ENCODE measurements around the gene PRUNE2. TPM values are rescaled to one million over a fixed set of nuclear protein-coding genes. Genes with fewer than 3 reads are reported as not detected.

Gene PRUNE2
- total and polyA plus RNA-seq, 8 donors, result 1.4 to 19.1 (median 4.6) TPM

DNA sequence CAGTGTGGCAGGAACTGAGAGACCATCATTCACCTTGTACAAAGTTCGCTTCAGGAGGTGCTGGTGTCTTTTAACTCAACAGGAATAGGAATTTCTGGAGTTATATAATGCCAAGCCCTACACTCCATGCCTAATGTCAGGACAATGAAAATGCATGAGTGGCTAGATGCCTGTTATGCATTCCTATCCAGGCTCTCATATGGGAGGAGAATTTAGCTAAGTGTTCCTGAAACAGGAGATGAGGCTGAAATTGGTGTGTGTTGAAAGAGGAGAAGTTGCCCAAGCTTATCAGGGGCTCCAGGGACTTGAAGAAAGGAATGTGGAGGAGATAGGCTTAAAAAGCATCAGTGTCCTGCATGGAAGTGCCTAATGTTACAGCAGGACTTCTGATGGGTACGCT lies 26.8 kb upstream of the PRUNE2 start:
- no peak for FAIRE-seq
- Histone ChIP-seq H3K9me3 (no peaks in the 10 kb centered on the region), H3K4me1 (no peaks in the 10 kb centered on the region), H3K27me3 (no peaks in the 10 kb centered on the region), H3K27ac (no peak overlapping the region), H3K36me3 (no peaks in the 10 kb centered on the region), H3K4me3 (no peak overlapping the region)
- TF ChIP-seq, protein P1, sequence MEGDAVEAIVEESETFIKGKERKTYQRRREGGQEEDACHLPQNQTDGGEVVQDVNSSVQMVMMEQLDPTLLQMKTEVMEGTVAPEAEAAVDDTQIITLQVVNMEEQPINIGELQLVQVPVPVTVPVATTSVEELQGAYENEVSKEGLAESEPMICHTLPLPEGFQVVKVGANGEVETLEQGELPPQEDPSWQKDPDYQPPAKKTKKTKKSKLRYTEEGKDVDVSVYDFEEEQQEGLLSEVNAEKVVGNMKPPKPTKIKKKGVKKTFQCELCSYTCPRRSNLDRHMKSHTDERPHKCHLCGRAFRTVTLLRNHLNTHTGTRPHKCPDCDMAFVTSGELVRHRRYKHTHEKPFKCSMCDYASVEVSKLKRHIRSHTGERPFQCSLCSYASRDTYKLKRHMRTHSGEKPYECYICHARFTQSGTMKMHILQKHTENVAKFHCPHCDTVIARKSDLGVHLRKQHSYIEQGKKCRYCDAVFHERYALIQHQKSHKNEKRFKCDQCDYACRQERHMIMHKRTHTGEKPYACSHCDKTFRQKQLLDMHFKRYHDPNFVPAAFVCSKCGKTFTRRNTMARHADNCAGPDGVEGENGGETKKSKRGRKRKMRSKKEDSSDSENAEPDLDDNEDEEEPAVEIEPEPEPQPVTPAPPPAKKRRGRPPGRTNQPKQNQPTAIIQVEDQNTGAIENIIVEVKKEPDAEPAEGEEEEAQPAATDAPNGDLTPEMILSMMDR (IDR thresholded peaks at IDR 0.05), result no peak
- WGBS, 2 donors, result 48 to 66% methylated on average over 2 of the region's 2 CpGs
- intact Hi-C loops (cut with DNase I), result no loop called here
- no peak for ATAC-seq
- DNase-seq, result no peak

DNA sequence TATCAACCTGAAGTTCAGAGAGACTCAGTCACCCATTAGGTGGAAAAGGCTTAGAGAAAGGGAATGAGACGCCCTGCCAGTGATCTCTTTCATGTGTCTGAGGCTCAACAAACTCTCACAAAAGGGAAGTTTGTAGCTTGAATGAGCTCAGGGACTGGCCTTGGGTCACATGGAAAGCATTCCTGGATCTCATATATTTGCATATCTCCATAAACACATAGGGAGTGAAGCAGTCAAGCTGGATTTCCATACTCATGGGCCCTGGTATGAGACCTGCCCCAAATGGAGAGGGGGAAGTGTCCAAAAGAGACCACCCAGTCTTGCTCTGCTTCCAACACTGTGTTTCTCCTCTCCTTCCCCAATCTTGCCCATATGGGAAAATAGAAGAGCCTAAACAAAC lies 26.4 kb upstream of the PRUNE2 start:
- H3K27me3 ChIP-seq, result no peaks in the 10 kb centered on the region
- WGBS, 2 donors, result 46 to 47% methylated on average over 1 of the region's 1 CpG
- H3K4me1 ChIP-seq, result no peaks in the 10 kb centered on the region
- intact Hi-C loops (cut with DNase I), result no loop called here
- ATAC-seq (no peak), FAIRE-seq (no peak), DNase-seq (no peak)
- H3K27ac ChIP-seq, result no peak overlapping the region
- TF ChIP-seq, protein P1 (IDR thresholded peaks at IDR 0.05), result no peak
- H3K9me3 ChIP-seq, result no peaks in the 10 kb centered on the region
- no peaks in the 10 kb centered on the region for H3K36me3 ChIP-seq
- no peak overlapping the region for H3K4me3 ChIP-seq

DNA sequence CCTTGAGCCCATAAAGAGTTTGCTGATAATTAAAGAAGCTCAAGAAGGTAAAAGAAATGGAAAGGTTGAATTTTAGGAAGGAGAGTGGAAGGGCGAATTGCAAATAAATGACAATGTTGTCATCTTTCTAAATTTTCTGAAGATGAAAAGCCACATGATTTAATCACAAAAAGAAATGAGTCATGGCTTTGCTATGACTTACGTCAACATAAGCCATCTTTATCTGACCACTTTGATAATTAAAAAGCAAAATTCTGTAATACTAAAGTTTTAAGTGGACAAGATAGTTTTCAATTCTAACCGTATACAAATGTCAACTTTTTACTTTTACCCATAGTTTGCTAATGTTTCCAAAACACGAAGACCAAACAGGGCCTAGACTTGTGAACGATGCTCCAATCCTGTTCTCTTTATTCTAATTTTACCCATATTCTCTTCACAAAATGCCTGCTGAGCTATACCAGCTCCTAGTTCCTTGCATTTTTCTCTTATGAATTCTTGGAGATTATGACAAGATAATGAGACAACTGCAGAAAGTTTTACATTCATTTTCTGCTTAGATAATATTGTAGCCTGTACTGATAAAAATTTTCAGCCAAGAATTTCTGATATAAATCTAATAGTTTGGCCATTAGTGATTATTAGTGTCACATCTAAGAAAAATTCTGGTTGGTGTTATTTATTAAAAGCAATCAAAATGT lies 21.8 kb upstream of the PRUNE2 start:
- ATAC-seq (no peak), DNase-seq (no peak), FAIRE-seq (no peak)
- Histone ChIP-seq H3K27me3 (no peaks in the 10 kb centered on the region), H3K4me3 (no peak overlapping the region), H3K27ac (no peak overlapping the region), H3K4me1 (no peaks in the 10 kb centered on the region), H3K9me3 (no peaks in the 10 kb centered on the region), H3K36me3 (no peaks in the 10 kb centered on the region)
- intact Hi-C loops (cut with DNase I), result no loop called here
- TF ChIP-seq, protein P1 (IDR thresholded peaks at IDR 0.05), result no peak
- WGBS, 2 donors, result 55 to 77% methylated on average over 5 of the region's 5 CpGs

DNA sequence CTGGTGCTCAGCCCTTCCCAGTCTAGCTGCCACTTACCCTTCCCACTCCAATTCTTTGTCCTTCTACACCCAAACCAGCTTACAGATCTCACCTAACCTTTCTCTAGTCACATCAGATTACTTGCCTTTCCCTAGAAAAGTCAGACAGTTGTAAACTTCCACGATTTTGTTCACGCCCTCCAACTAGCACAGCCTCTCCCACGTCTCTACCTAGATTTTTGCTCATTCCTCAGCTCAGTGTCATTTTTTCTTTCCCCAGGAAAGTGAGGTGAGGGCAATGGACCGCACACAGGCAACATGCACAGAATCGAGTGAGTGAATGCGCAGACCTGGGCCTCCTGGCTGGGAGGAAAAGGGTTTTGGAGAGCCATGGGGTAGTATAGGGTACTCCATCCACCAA lies 20.9 kb upstream of the PRUNE2 start:
- no peak overlapping the region for H3K4me3 ChIP-seq
- TF ChIP-seq, protein P1 (IDR thresholded peaks at IDR 0.05), result no peak
- no peaks in the 10 kb centered on the region for H3K27me3 ChIP-seq
- intact Hi-C loops (cut with DNase I), result no loop called here
- ATAC-seq, result no peak
- DNase-seq, result no peak
- no peaks in the 10 kb centered on the region for H3K4me1 ChIP-seq
- WGBS, 2 donors, result 62 to 79% methylated on average over 6 of the region's 6 CpGs
- no peak overlapping the region for H3K27ac ChIP-seq
- FAIRE-seq, result no peak
- no peaks in the 10 kb centered on the region for H3K9me3 ChIP-seq
- no peaks in the 10 kb centered on the region for H3K36me3 ChIP-seq

DNA sequence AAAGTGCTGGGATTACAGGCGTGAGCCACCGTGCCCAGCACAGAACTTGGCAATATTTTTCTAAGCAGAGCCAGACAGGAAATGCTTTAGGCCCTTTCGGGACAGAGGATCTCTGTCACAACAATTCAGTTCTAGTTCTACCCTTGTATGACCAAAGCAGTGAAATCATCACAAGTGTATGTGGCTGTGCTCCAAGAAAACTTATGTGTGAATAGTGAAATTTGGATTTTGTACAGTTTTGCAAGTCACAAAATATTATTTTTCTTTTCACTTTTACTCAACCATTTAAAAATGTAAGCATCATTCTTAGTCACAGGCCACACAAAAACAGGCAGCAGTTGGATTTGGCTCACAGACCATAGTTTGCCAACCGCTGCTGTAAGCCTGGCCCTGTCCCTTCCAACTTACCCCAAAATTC lies 20.4 kb upstream of the PRUNE2 start:
- FAIRE-seq (no peak), ATAC-seq (peak in 1 of 4 donors; percentile 30), DNase-seq (no peak)
- Histone ChIP-seq H3K4me1 (no peaks in the 10 kb centered on the region), H3K9me3 (no peaks in the 10 kb centered on the region), H3K27me3 (no peaks in the 10 kb centered on the region), H3K27ac (no peak overlapping the region), H3K36me3 (no peaks in the 10 kb centered on the region), H3K4me3 (no peak overlapping the region)
- TF ChIP-seq, protein P1 (IDR thresholded peaks at IDR 0.05), result no peak
- intact Hi-C loops (cut with DNase I), result no loop called here
- WGBS, 2 donors, result 64 to 79% methylated on average over 4 of the region's 4 CpGs
